Prostate gland (tissue), 2 donors: ENCODE data around the gene FIG4.

Source experiments
- CTCF ChIP-seq, 4 experiments: fragments of 200-600 bp in 2 of 4; fragments of 450-650 bp in 2 of 4; sonication (generic) in 2 of 4; IDR thresholded peaks; 1 replicate in 3 of 4; 2 replicates in 1 of 4; pipeline ENCODE4 v1.5.1; 2016 to 2019; ENCODE audit warnings: antibody characterized with exemption in 4 of 4, mild to moderate bottlenecking in 2 of 4, moderate library complexity in 2 of 4
- POLR2A ChIP-seq: fragments of 450-650 bp; IDR thresholded peaks from one replicate; pipeline ENCODE4 v1.6.1; 2016; ENCODE audit warnings: antibody characterized with exemption, mild to moderate bottlenecking

GRCh38 chr6:109794201-109794923 lies 103.3 kb downstream of the FIG4 start:
- TF ChIP-seq POLR2A, result no peak
- TF ChIP-seq CTCF (IDR thresholded peaks at IDR 0.05), result no peak
